Activated T-cell treated with anti-CD3 and anti-CD28 coated beads, Interleukin-2, amount 50 U/mL, for 72 hours (primary cell): ENCODE results near the gene COMMD4. TPM values are rescaled to one million over a fixed set of nuclear protein-coding genes. Genes with fewer than 3 reads are reported as not detected.
A peak's percentile ranks its signal among the peaks of the same experiment; 100 is the strongest.
"Not testable (repeated sequence)": the region's sequence is repeated elsewhere in the genome, so short reads cannot be mapped to it uniquely, and the experiment has no call there.

Experiments used
- ATAC-seq, 2 donors: fragments of 150-1000 bp; cut with Tn5 transposase; replicated peaks in 1 of 2; 2 replicates each; pipeline ENCODE4 v1.10.0; 2021; ENCODE audit warnings: moderate library complexity in 2 of 2, mild to moderate bottlenecking in 1 of 2
- DNase-seq, 2 donors: peaks; one replicate each; pipeline ENCODE4 v3.0.0; 2021 to 2022; ENCODE audit warnings: mixed read lengths in 1 of 2
- H3K27ac Mint-ChIP-seq: one replicate; pipeline ENCODE4 v1.8.0; 2022; ENCODE audit warnings: mild to moderate bottlenecking, moderate library complexity, mixed read lengths
- H3K27me3 Mint-ChIP-seq: one replicate; pipeline ENCODE4 v1.8.0; 2022; ENCODE audit warnings: low read depth, mixed read lengths
- H3K36me3 Mint-ChIP-seq, 2 donors: one replicate each; pipeline ENCODE4 v1.8.0; 2022; ENCODE audit warnings: mixed read lengths in 2 of 2, mild to moderate bottlenecking in 1 of 2; ENCODE audit not compliant: insufficient read depth in 2 of 2
- H3K4me1 Mint-ChIP-seq: one replicate; pipeline ENCODE4 v1.8.0; 2022; ENCODE audit warnings: low read depth, mixed read lengths
- H3K4me3 Mint-ChIP-seq, 2 donors: one replicate each; pipeline ENCODE4 v1.8.0; 2022; ENCODE audit warnings: mild to moderate bottlenecking in 2 of 2, mixed read lengths in 2 of 2, moderate library complexity in 2 of 2
- H3K9me3 Mint-ChIP-seq, 2 donors: one replicate each; pipeline ENCODE4 v1.8.0; 2022; ENCODE audit warnings: mixed read lengths in 2 of 2
- total RNA-seq, 2 donors: library from RNA; stranded (reverse); gene quantifications; one replicate each; pipeline ENCODE4 v1.2.3, GENCODE V29; 2022

Gene COMMD4
- total RNA-seq, 2 donors from 2014 or later: 50.6 to 61.1 TPM

- no peak overlapping the region for H3K27ac Mint-ChIP-seq
- H3K27me3 Mint-ChIP-seq: no peaks in the 10 kb centered on the region
- no peak for DNase-seq
- no peaks in the 10 kb centered on the region for H3K9me3 Mint-ChIP-seq
- no peak overlapping the region for H3K4me3 Mint-ChIP-seq
- peaks cover 20% of the 10 kb centered on the region for H3K4me1 Mint-ChIP-seq
- no peak for ATAC-seq
- peaks cover 0 to 2% of the 10 kb centered on the region in 2 donors for H3K36me3 Mint-ChIP-seq
These were observed 3.8 kb downstream of the COMMD4 start for GRCh38 chr15:75339531-75340240.

DNA sequence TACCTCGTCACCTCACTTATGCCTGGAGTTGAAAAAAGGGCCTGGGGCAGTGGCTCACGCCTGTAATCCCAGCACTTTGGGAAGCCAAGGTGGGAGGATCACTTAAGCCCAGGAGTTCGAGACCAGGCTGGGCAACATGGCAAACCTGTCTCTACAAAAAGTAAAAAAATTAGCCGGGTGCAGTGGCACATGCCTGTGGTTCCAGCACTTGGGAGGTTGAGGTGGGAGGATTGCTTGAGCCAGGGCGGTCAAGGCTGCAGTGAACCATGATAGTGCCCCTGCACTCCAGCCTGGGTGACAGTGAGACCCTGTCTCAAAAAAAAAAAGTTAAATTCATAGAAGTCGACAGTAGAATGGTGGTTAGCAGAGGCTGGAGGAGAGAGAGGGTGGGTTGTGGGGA is 6.4 kb downstream of the COMMD4 start:
- DNase-seq (no peak), ATAC-seq (no peak)
- Mint-ChIP-seq H3K27me3 (peaks cover 6% of the 10 kb centered on the region), H3K36me3 (peaks cover 0 to 2% of the 10 kb centered on the region in 2 donors), H3K4me3 (no peak overlapping the region), H3K4me1 (peaks cover 6% of the 10 kb centered on the region), H3K9me3 (no peaks in the 10 kb centered on the region), H3K27ac (no peak overlapping the region)

DNA sequence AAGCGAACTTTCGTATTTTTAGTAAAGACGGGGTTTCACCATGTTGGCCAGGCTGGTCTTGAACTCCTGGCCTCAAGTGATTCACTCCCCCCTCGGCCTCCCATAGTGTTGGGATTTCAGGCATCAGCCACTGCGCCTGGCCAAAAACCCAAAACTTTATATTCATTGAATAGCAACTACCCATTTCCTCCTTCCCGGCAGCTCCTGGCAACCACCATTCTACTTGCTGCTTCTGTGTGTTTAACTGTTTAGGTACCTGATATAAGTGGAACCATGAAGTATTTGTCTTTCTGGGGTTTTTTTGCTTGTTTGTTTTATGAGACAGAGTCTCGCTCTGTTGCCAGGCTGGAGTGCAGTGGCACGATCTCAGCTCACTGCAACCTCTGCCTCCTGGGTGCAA is 8.1 kb downstream of the COMMD4 start:
- not testable (repeated sequence) for ATAC-seq, H3K9me3 Mint-ChIP-seq, H3K27ac Mint-ChIP-seq, H3K27me3 Mint-ChIP-seq, H3K36me3 Mint-ChIP-seq, H3K4me3 Mint-ChIP-seq, DNase-seq
- peaks cover 14% of the 10 kb centered on the region for H3K4me1 Mint-ChIP-seq

- peak within 1 kb of the TSS; percentile 90 to 93 for H3K4me3 Mint-ChIP-seq
- peak within 1 kb of the TSS; percentile 0 for H3K27ac Mint-ChIP-seq
- DNase-seq: no peak
- peaks cover 7% of the 10 kb centered on the region for H3K27me3 Mint-ChIP-seq
- peaks cover 32% of the 10 kb centered on the region for H3K4me1 Mint-ChIP-seq
- peaks cover 10 to 12% of the 10 kb centered on the region in 2 donors for H3K36me3 Mint-ChIP-seq
- no peak for ATAC-seq
- H3K9me3 Mint-ChIP-seq: peaks cover 3 to 5% of the 10 kb centered on the region in 2 donors
These were observed 10.9 kb downstream of the COMMD4 start, which contains the start of gene NEIL1 for GRCh38 chr15:75346796-75347221. Gene NEIL1 (plus strand): TSS chr15:75347039. CDS start chr15:75348906, 1,867 bp downstream.

GRCh38 chr15:75347222-75348033 is 11.6 kb downstream of the COMMD4 start:
- Mint-ChIP-seq H3K4me1 (peaks cover 32% of the 10 kb centered on the region), H3K4me3 (peak overlapping the region; percentile 90 to 93), H3K9me3 (peaks cover 3 to 5% of the 10 kb centered on the region in 2 donors), H3K36me3 (peaks cover 10 to 12% of the 10 kb centered on the region in 2 donors), H3K27me3 (peaks cover 7% of the 10 kb centered on the region), H3K27ac (peak overlapping the region; percentile 0)
- DNase-seq: peak; percentile 58 to 59
- ATAC-seq: peak; percentile 59 to 71

DNA sequence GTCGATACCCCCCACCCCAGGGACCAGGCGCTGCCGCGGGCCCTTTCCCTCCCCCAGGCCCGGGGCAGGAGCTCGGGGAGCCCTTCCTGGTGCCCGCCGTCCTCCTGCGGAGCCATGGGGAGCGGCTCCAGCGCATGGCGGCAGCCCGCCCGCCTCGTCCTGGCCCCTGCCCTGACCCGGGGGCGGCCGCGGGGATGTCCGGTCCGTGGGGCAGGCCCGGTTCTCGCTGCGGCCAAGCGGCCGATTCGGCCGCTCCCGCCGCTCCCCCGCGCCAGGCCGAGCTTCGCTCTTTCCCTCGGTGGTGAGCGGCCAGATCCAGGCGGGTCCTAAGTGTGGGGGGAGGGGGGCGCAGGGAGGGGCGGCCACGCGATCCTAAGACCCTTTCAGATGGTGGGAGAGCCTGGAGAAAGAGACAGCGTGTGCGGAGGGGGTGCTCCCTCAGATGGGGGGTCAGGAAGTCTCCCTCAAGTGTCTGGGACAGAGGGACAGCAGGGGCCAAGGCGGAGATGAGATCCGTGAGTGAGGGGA is 12.2 kb downstream of the COMMD4 start:
- H3K4me1 Mint-ChIP-seq: peaks cover 32% of the 10 kb centered on the region
- peaks cover 7% of the 10 kb centered on the region for H3K27me3 Mint-ChIP-seq
- ATAC-seq (peak; percentile 6 to 14), DNase-seq (no peak)
- H3K9me3 Mint-ChIP-seq: peaks cover 3 to 5% of the 10 kb centered on the region in 2 donors
- H3K27ac Mint-ChIP-seq: no peak overlapping the region
- peaks cover 10 to 12% of the 10 kb centered on the region in 2 donors for H3K36me3 Mint-ChIP-seq
- peak overlapping the region; percentile 54 to 93 for H3K4me3 Mint-ChIP-seq

- Mint-ChIP-seq H3K27ac (peak overlapping the region; percentile 73), H3K9me3 (peaks cover 3 to 5% of the 10 kb centered on the region in 2 donors), H3K4me1 (peaks cover 32% of the 10 kb centered on the region), H3K36me3 (peaks cover 10 to 12% of the 10 kb centered on the region in 2 donors), H3K27me3 (peaks cover 7% of the 10 kb centered on the region), H3K4me3 (peak overlapping the region; percentile 70 to 77)
- ATAC-seq (no peak), DNase-seq (no peak)
These were observed 12.9 kb downstream of the COMMD4 start for GRCh38 chr15:75348562-75349350.

- H3K27me3 Mint-ChIP-seq, ATAC-seq, H3K9me3 Mint-ChIP-seq, H3K27ac Mint-ChIP-seq, DNase-seq: not testable (repeated sequence)
- peaks cover 10 to 12% of the 10 kb centered on the region in 2 donors for H3K36me3 Mint-ChIP-seq
- peak overlapping the region; percentile 53 to 77 for H3K4me3 Mint-ChIP-seq
- peaks cover 32% of the 10 kb centered on the region for H3K4me1 Mint-ChIP-seq
These were observed 13.4 kb downstream of the COMMD4 start for GRCh38 chr15:75349351-75349669.

DNA sequence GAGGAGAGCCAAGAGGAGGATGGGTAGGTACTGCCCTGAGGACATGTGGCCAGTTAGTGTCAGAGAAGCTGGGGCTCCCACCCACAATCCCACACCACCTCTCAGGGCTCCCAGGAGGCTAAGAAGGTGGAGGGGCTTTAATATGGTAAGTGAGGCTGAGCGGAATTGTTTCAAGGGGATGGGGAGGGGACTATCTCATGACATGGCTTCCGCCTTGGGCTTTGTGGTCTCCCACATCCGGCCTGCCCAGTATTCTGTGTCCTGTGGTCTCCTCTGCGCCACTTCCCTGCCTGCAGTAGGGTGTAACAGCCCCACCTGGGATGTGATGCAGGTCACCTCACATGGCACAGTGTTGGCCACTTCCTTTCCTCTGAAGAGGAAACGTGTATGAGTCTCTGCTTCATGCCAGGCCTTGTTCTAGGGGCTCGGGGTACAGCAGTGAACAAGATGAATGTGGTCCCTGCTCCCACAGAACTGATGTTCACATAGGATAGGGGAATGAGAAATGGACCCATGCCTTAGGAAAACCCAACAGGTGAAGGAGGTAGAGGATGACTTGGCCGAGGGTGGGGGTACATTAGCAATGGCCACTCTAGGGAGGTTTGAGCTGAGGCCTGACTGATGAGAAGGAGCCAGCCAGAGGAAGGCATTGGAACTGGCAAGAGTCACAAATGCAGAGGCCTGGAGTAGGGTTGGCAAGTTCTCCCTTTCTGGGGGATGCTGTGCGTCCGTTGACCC is 14.2 kb downstream of the COMMD4 start:
- DNase-seq (peak; percentile 77 to 83), ATAC-seq (peak; percentile 78 to 80)
- H3K4me3 Mint-ChIP-seq: peak overlapping the region; percentile 39 to 77
- H3K9me3 Mint-ChIP-seq: peaks cover 3 to 5% of the 10 kb centered on the region in 2 donors
- peak overlapping the region; percentile 69 for H3K27ac Mint-ChIP-seq
- H3K4me1 Mint-ChIP-seq: peaks cover 32% of the 10 kb centered on the region
- peaks cover 10 to 12% of the 10 kb centered on the region in 2 donors for H3K36me3 Mint-ChIP-seq
- peaks cover 7% of the 10 kb centered on the region for H3K27me3 Mint-ChIP-seq

DNA sequence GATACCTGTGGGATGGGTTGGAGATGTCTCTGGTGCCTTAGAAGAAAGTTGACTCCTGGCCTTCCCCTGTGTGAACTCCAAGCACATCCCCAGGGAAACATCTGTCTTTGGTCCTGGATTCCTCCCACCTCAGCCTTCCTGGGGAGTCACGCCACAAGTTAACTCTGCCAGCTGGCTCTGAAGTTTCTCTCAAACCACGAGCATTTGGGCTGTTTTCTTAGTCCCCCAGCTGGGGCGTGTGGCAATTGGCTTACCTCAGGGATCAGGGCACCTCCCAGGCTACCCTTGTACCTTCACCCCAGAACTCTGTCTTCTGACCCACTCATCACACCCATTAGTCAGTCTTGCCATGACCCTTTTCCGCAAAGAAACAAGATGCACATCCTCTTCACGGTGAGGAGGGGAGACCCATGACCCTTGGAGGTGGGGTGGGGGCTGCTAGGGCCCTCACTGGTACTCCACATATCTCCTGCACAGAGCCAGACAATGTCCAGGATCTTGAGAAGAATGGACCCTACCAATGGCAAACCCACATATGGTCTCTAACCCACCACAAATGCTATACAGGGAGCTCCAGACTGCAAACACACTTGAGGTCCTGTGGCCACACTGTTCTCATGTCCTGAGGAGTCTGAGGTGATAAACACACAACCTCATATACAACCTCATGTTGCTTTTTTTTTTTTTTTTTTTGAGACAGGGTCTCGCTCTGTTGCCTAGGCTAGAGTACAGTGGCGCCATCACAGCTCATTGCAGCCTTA is 14.9 kb downstream of the COMMD4 start:
- Mint-ChIP-seq H3K27me3 (peaks cover 7% of the 10 kb centered on the region), H3K9me3 (peaks cover 3 to 5% of the 10 kb centered on the region in 2 donors), H3K27ac (peak overlapping the region; percentile 5), H3K4me3 (no peak overlapping the region), H3K36me3 (peaks cover 10 to 12% of the 10 kb centered on the region in 2 donors), H3K4me1 (peaks cover 32% of the 10 kb centered on the region)
- ATAC-seq (no peak), DNase-seq (no peak)

DNA sequence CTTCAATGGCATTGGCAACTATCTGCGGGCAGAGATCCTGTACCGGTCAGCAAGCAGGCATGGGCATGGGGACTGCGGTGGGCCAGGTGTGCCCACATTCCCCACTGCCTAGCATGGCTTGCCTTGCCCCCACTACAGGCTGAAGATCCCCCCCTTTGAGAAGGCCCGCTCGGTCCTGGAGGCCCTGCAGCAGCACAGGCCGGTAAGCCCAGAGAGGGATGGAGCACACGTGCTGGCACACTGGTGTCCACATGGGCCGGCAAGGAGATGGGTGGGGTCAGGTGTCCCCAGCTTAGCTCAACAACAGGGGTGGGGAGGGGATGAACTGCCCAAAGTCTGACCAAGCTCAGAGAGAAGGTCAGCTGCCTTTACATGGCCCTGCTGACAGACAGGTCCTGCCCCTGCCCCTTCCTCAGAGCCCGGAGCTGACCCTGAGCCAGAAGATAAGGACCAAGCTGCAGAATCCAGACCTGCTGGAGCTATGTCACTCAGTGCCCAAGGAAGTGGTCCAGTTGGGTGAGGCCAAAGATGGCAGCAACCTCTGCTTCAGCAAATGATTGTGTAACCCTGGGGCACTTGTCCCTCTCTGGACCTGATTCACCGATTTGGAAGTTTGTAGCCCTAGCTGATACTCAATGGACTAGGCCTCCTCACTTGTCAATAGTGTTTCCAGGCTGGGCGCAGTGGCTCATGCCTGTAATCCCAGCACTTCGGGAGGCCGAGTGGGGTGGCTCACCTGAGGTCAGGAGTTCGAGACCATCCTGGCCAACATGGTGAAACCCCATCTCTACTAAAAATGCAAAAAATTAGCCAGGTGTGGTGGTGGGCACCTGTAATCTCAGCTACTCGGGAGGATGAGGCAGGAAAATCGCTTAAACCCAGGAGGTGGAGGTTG is 16.6 kb downstream of the COMMD4 start:
- no peak overlapping the region for H3K4me3 Mint-ChIP-seq
- peaks cover 10 to 12% of the 10 kb centered on the region in 2 donors for H3K36me3 Mint-ChIP-seq
- peaks cover 24% of the 10 kb centered on the region for H3K4me1 Mint-ChIP-seq
- ATAC-seq (no peak), DNase-seq (no peak)
- H3K27me3 Mint-ChIP-seq: no peaks in the 10 kb centered on the region
- H3K9me3 Mint-ChIP-seq: peaks cover 3 to 5% of the 10 kb centered on the region in 2 donors
- H3K27ac Mint-ChIP-seq: no peak overlapping the region
